Fibroblast of skin of right quadriceps (primary cell): ENCODE data around the gene C2CD4C.
"Not testable (repeated sequence)": the region's sequence is repeated elsewhere in the genome, so short reads cannot be mapped to it uniquely, and the experiment has no call there.

Experiments used
- DNase-seq: peaks from one replicate; pipeline ENCODE4 v3.0.0-alpha.2; 2013

Gene C2CD4C

DNA sequence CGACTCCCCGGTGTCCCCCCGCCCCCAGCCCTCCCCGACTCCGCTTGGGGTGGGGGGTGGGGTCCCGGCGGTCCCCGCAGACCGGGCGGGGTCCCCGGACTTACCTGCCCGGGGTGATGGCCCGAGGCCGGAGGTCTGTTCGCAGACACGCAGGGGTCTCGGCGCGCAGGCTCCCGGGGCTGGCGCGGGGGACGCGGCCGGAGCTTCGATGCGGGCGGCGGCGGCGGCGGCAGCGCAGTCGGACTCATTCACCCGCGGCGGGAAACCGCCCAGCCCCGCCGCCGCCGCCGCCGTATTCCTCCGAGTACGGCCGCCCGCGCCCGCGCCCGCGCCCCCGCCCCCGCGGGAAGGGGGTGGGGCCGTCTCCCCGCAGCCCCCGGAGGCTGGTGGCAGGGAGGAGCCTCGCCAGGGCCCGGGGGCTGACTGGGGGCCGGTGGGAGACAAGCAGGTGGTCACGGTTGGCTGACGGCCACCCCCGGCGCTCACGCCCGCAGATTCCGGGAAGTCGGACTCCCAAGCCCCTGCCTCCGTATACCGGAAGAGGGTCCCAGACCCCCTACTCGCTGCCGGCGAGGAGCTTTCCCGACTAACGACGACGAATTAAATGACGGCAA lies at the start of gene C2CD4C:
TSS of gene C2CD4C (minus strand) at position 246 of the 614 bp plus-strand sequence. CDS start 786 bp downstream, outside the sequence.
- no peak for DNase-seq

DNA sequence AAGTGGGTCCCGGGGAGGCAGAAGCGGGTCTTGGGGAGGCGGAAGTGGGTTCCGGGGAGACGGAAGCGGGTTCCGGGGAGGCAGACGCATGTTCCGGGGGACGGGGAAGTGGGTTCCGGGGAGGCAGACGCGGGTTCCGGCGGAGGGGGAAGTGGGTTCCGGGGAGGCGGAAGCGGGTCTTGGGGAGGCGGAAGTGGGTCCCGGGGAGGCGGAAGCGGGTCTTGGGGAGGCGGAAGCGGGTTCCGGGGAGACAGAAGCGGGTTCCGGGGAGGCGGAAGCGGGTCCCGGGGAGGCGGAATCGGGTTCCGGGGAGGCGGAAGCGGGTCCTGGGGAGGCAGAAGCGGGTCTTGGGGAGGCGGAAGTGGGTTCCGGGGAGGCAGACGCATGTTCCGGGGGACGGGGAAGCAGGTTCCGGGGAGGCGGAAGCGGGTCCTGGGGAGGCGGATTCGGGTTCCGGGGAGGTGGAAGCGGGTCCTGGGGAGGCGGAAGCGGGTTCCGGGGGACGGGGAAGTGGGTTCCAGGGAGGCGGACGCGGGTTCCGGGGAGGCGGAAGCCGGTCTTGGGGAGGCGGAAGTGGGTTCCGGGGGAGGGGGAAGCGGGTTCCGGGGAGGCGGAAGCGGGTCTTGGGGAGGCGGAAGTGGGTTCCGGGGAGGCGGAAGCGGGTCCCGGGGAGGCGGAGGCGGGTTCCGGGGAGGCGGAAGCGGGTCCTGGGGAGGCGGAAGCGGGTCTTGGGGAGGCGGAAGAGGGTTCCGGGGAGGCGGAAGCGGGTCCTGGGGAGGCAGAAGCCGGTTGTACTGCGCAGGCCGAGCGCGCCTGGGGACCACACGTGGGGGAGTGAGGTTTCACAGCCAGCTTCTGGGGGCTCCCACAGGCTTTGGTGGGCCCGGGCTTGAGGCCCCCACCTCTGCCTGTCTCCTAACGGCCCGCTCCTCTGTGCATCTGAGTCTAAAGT lies 49.4 kb upstream of the C2CD4C start:
- no peak for DNase-seq

DNA sequence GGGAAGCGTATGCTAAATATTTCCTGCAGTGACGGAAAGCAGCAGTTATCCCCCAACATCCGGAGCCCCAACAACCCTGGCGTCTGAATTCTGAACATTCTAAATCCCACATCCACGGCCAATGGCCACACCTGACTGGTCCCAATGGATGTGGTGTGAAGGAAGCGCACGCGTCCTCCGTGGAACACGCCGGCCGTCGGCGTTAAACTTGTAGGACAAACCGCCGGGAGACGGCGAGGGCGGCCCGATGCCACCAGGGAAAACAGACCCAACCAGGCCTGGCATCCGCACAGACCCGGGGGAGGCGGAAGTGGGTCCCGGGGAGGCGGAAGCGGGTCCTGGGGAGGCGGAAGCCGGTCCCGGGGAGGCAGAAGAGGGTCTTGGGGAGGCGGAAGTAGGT lies 48.7 kb upstream of the C2CD4C start:
- no peak for DNase-seq

- DNase-seq, result no peak
Measured at GRCh38 chr19:456547-457110, 47.7 kb upstream of the C2CD4C start.

- no peak for DNase-seq
Measured at GRCh38 chr19:455851-456546, 47.1 kb upstream of the C2CD4C start.

GRCh38 chr19:455031-455705 lies 46.2 kb upstream of the C2CD4C start:
- no peak for DNase-seq

DNA sequence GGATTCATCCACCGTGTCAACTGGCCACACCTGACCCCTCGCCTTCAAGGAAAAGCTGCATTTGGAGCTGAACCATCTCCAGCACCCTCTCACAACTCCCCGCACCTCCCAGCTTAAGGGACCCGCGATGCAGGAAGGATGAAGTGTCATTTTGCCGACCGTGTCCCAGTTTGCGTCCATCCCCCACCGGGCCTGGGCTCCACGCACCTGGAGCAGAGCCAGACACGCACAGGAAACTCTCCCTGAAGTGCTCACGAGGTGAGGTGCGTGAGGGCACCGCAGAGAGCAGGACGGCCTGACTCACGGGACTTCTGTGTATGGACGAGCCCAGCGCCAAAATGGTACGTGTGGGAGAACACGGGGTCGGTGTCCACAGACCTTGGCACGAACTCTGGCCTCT lies 44.7 kb upstream of the C2CD4C start:
- no peak for DNase-seq

DNA sequence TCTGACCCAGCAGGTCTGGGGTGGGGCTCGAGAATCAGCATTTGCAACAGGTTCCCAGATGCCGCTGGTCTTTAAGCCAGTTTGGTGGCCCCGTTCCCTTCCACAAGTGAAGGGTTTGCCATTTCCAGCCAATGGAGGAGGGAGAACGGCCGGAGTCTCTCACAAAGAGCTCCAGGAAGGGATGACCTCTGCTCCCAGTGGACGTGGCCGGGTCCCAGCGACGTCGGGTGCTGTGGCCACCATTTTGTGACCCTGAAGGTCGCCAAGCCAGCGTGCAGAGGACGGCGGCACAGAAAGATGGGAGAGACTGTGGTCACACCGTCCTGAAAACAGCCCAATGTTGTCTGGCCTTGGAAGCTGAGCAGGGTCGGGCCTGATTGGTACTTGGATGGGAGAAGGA lies 43.9 kb upstream of the C2CD4C start:
- no peak for DNase-seq

DNA sequence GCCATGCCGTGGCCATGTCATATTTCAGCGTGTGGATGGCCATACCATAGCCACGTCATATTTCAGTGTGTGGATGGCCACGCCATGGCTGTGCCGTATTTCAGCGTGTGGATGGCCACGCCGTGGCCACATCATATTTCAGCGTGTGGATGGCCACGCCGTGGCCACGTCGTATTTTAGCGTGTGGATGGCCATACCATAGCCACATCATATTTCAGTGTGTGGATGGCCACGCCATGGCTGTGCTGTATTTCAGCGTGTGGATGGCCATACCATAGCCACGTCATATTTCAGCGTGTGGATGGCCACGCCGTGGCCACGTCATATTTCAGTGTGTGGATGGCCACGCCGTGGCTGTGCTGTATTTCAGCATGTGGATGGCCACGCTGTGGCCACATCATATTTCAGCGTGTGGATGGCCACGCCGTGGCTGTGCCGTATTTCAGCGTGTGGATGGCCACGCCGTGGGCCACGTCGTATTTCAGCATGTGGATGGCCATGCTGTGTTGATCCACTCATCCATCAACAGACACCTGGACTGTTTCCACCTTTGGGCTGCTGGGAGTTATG lies 42.0 kb upstream of the C2CD4C start:
- DNase-seq, result not testable (repeated sequence)

DNA sequence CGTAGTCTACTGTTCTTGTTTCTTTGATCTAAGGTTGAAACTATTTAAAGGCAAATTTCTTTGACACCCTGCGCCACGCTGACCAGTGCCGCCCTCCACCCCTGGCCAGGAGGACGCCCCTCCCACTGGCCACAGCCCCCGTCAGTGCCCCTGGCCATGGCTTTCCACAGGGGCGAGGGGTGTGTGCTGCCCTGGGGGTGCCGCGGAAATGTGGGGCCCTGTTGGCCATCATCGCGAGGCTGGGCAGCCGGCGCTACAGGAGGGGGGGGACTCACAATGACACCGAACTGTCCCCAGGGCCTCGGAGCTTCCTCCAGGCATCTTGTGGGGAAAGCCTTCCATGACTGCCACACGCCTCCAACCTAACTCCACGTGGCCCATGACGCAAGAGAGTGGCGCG lies 41.0 kb upstream of the C2CD4C start:
- no peak for DNase-seq

DNA sequence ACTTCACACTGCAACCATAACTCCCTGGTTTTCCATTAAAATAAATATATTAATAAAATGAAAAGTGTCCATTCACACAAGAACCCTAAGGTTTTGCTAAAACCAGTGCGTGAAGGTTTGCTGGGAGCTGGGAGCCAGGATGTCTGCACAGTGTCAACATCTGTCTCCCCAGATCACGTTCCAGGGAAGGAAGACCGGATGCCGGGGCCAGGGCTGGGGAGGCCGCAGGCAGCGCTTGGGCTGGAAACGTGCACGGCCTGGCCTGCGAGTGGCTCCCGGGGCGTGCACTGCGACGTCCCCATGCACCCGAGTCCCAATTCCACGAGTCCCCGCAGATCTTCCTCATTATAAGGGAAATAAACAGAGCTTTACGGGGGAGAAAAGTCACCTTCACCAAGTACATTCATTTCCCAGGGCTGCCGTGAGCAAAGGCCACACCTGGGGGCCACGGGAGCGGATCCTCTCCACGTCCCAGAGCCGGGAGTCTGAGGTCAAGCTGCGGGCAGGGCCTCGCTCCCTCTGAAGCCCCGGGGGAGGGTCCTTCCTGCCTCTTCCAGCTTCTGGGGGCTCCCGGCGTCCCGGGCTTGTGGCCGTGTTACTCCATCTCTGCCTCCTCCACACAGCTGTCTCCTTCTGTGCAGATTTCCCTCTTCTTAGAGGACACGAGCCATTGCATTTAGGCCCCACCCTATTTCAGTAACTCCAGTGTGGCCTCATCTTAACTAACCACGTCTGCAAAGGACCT lies 39.0 kb upstream of the C2CD4C start:
- DNase-seq, result no peak

- DNase-seq, result no peak
Measured at GRCh38 chr19:447064-447426, 38.1 kb upstream of the C2CD4C start.

DNA sequence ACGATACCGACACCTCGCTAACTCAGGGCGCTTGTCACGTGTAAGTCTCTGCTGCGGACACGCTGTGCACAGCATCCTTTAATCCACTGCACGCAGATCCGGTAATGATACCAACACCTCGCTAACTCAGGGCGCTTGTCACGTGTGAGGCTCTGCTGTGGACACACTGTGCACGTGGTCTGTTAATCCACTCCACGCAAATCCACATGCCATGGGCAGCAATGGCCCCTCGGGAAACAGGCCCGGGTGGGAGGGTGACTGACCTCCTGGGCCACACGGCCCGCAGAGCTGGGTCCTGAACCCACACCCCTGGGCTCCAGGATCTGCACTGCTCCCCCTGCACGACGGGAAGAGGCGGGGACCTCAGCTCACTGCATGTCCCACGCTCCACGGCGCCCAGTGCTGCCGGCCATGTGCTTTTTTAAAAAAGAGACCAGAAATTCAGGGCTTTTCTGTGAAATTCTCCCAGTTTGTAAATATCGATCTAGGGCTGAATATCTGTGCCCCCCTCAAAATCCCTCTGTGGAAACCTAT lies 35.8 kb upstream of the C2CD4C start:
- DNase-seq, result no peak

GRCh38 chr19:443005-443404 lies 34.1 kb upstream of the C2CD4C start:
- DNase-seq, result no peak

DNA sequence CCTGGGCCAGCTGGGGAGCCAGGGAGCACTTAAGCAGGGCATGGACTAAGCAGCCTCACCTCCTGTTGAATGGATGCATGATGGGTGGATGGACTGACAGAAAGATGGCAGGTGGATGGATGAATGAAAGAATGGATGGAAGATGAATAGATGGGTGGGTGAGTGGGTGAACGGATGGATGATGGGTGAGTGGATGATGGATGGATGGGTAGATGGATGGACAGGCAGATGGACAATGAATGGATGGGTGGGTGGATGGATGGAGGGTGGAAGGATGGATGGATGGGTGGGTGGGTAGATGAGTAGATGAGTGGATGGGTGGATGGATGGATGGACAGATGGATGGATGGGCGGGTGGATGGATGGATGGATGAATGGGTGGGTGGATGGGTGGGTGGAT lies 33.1 kb upstream of the C2CD4C start:
- DNase-seq, result no peak

DNA sequence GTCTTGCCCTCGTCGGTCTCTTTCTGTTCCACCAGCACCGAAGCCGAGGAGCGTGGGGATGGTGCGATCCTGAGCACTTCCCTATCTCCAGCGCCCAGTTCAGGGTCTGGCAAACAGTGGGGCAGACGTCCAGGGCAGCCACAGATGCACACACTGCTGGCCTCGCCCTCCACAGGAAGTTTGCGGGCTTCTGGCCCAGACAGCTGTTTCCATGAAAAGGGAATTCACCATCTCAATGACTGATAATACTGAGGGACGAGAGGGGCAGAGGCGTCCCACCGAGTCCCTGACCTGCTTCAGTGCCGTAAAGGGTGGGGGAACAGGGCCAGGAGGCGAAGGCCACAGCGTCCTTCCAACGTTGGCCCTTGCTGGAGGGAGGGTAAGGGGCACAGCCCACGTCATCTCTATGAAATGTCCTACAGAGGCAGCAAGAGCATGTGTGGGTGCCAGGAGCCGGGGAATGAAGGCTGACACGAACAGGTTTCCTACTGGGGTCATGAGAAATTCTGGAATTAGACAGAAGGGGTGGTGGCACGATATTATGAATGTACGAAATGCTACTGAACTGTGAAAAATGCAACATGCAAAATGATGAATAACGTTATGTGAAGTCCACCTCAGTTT lies 32.4 kb upstream of the C2CD4C start:
- DNase-seq, result no peak

GRCh38 chr19:440391-441212 lies 31.7 kb upstream of the C2CD4C start:
- DNase-seq, result no peak

- DNase-seq, result no peak
Measured at GRCh38 chr19:439167-439900, 30.4 kb upstream of the C2CD4C start.

DNA sequence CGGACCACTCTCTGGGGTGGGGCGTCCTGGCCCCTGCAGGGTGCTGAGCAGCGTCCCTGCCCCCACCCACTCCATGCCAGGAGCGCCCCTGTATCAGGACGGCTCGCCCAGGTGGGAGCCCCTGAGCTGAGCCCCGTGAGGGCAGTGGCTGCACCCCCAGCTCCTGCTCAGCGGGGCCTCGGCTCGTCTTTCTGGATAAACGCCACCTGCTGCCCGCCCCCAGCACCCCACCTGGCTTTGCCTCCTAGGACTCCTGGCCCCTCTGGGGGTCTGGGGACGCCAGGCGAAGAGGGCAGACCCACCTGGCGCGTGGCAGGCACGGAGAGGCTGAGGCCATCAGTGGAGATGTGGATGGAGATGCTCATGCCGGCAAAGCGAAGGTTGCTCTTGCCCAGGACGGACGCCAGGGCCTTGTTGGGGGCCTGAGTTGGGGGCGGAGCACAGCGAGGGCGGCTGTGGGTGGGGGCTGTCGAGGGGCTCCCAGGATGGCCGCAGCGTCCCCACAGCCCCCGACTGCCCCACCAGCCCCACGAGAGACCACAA lies 29.5 kb upstream of the C2CD4C start:
- DNase-seq, result no peak
